DMS153 treated with DMSO at 0.1 percent for 48 hours (cell line): ENCODE results near the gene ARSA.

Experiments used
- DNase-seq: peaks from one replicate; lab custom pipeline; 2025; ENCODE audit not compliant: unreplicated experiment; lab: John Stamatoyannopoulos, UW

Gene ARSA

DNA sequence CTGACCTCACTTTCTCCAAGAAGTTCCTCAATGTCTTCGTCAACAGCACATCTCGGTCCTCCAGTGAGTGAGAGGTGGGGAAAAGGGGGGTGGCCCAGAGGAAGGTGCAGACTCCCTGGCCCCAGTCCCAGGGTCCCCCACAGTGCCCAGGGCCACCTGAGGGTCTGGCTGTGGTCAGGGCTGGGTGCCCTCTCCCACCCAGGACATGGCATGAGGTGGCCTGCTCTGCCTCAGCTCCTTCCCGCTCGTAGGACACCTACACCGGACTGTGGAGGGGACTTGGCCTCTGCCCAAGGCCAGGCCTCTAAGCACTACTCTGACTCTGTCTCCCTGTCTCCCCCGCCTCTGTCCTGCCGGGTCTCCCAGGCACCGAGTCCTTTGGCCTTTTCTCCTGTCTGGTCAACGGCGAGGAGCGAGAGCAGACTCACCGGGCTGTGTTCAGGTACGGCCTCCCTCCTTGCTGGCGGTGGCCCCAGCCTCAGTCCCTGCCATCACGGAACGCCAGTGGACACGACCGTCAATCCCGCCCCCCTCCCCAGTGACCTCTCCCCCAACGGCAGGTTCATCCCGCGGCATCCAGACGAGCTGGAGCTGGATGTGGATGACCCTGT is 22.8 kb downstream of the ARSA start:
- DNase-seq = no peak

GRCh38 chr22:50604256-50605001 is 23.5 kb downstream of the ARSA start:
- DNase-seq = no peak

GRCh38 chr22:50603511-50604255 is 24.3 kb downstream of the ARSA start:
- no peak for DNase-seq

- no peak for DNase-seq
Observed at GRCh38 chr22:50602338-50602700, 25.6 kb downstream of the ARSA start.

- no peak for DNase-seq
Observed at GRCh38 chr22:50601669-50602337, 26.1 kb downstream of the ARSA start.

GRCh38 chr22:50600967-50601668 is 26.8 kb downstream of the ARSA start:
- no peak for DNase-seq

DNA sequence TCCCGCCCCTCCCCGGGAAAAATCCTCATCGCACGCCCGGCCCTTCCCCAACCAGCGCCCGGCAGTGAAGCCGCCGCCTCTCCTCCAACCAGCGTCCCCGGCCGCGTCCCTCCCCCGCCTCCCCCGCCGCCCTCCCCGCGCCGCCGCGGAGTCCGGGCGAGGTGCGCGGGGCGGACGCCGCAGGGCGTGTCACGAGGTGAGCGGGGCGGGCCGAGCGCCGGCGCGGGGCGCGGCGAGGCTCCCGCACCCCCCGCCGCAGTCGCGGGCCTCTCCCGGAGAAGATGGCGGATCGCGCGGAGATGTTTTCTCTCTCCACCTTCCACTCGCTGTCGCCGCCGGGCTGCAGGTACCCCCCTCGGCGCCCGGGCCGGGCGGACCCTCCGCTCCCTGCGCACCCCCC is 27.4 kb downstream of the ARSA start, which contains the start of gene MAPK8IP2:
MAPK8IP2 (plus strand) TSS at position 256 of the 400 bp plus-strand sequence; CDS start at position 282, 26 bp downstream.
- no peak for DNase-seq

- no peak for DNase-seq
Observed at GRCh38 chr22:50599816-50600455, 28.0 kb downstream of the ARSA start.

- DNase-seq = no peak
Observed at GRCh38 chr22:50597097-50597496, 30.9 kb downstream of the ARSA start.

- DNase-seq = no peak
Observed at GRCh38 chr22:50595189-50595588, 32.8 kb downstream of the ARSA start.

DNA sequence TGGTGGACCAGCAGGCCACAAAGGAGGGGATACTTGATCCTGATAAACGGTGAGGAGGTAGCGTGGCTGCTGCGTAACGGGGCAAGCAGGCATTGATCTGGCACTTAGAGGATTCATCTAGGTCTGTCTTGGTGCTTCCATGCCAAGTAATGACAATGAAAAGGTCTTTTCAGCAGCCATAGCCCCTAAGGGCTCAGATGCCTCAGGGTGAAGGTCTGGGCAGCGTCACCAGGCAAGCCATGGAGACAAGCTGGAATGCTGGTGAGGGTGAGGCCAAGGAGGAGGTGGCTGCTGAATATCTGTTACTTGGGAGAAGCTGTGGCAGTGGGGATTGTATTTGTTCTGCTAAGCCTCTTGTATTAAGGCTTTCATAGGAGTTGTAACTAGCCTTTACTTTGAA is 40.5 kb downstream of the ARSA start:
- no peak for DNase-seq

- DNase-seq = no peak
Observed at GRCh38 chr22:50586416-50586815, 41.5 kb downstream of the ARSA start.

DNA sequence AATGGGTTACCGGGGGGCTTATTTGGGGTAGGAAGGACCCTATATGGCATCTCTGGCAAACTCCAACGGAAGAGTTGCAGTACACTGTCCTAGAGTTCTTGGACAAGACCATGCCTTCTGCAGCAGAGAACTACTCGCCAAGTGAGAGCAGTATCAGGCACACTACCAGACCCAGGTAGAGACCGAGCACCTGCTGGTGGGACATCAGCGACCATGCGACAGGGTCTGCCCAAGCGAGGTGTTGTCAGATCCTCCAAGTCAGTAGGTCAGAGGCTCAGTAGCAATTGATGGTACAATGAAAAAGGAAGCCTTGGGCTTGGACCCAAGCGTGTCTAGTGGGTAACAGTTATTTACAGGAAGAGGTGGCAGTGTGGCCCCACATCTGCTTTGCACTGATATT is 42.2 kb downstream of the ARSA start:
- no peak for DNase-seq

GRCh38 chr22:50585238-50585637 is 42.7 kb downstream of the ARSA start:
- no peak for DNase-seq

DNA sequence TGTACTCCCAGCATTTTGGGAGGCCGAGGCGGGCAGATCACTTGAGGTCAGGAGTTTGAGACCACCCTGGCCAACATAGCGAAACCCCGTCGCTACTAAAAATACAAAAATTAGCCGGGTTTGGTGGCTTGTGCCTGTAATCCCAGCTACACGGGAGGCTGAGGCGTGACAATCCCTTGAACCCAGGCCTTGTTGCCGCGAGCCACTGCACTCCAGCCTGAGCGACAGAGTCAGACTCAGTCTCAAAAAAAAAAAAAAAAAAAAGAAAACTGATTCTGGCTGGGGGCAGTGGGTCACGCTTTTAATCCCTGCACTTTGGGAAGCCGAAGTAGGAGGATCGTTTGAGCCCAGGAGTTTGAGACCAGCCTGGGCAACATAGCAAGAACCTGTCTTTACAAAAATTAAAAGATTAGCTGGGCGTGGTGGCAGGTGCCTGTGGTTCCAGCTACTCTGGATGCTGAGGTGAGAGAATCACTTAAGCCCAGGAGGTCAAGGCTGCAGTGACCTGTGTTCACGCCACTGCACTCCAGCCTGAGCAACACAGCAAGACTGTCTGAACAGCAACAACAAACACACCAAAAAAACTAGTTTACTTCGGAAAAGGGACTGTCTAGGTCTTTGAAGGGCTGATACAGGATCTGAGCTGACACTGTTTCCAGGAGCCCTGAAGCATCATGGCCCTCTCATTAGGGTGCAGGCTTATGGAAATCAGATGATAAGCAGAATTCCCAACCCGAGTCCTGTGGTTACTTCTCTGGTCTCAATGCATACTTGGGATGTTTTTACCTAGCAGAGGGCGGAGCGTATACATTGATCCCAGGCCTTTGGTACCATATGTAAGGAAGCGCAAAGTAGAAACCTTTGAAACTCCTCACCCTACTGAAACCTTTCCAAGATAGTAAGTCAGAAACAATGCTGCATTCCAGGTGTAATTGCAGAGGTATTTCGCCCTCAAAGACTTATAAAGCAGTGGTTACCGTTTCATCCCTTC is 43.6 kb downstream of the ARSA start:
- no peak for DNase-seq

DNA sequence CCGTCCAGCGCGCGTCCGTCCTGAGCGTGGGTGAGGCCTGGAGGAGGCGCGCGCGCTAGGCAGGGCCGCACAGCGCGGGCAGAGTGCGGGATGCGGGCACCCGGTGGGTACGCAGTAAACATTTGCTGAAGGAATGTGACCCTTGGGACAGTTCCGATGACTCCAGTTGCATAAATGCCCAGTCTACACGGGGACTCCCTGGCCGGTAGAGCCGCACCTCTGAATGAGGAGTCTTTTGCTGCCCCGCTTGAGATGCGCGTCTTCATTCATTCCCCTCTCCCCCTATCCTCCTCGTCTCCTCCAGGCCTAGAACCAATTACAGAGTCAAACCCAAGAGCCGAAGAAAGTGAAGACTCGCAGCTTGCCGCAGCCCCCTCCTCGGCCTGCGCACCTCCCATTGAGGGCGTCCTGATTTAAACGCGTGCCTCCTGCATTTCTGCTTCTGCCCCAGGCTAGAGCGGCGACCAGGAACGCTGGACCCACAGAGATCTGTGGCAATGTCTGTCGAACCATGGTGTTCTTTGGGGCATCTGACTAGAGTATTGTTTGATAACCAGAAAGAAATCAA is 44.6 kb downstream of the ARSA start:
- DNase-seq = no peak

DNA sequence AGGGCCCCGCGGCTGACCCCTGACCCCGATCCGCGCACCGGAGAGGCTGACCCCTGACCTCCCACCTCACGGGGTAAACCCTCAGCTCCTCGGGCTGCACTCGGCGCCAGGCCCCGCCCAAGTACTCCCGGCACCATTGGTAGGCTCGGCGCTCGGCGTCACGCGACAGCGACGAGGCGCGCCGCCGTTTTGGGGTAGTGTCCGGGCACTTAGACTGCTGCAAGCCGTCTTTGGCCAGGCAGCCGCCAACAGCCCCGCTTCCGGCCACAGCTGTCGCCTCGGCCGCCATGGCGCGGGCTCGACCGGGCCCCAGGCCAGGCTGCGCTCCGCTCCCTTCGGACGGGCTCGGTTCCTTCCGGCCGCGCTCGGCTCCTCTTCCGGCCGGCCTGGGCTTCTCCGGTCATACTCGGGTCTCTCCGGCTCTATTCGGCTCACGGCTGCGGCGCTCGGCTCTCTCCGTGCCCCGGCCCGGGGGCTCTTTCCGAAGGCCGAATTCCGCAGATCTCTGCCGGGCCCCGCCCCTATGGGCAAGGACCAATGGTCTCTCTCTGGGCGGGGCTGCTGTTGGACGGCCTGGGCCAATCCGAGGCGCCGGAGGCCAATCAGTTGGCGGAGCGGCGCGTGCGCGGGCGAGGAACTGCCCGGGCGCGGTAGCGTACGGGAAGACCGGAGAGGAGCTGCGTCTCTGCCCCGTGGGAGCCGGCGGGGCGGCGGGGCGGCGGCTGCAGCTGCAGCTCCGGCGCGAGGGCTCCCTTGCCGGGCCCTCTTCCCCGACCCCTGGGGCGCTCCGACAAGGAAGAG is 45.3 kb downstream of the ARSA start, which contains the start of gene CHKB:
CHKB (minus strand) TSS at position 357 of the 801 bp plus-strand sequence; CDS start at position 289, 68 bp downstream.
- DNase-seq = peak; percentile 96

- no peak for DNase-seq
Observed at GRCh38 chr22:50581950-50582492, 45.9 kb downstream of the ARSA start.
